Endodermal cell (in vitro differentiated cells): ENCODE results near the gene CALR3. TPM values are rescaled to one million over a fixed set of nuclear protein-coding genes. Genes with fewer than 3 reads are reported as not detected.
A peak's percentile ranks its signal among the peaks of the same experiment; 100 is the strongest.

ENCODE experiments used
- DNase-seq: peaks from one replicate; pipeline ENCODE4 v3.0.0-alpha.2; 2017
- H3K27ac ChIP-seq: 2 replicates; pipeline ENCODE4 v1.5.1; 2013; ENCODE audit warnings: mild to moderate bottlenecking, low read depth, low read length, moderate library complexity
- H3K27me3 ChIP-seq: 2 replicates; pipeline ENCODE4 v1.6.1; 2013; ENCODE audit warnings: mild to moderate bottlenecking, low read length, moderate library complexity; ENCODE audit not compliant: insufficient read depth, control insufficient read depth, poor library complexity, severe bottlenecking
- H3K36me3 ChIP-seq: 2 replicates; pipeline ENCODE4 v1.7.0; 2013; ENCODE audit warnings: mild to moderate bottlenecking, low read length, moderate library complexity; ENCODE audit not compliant: control insufficient read depth, insufficient read depth
- H3K4me1 ChIP-seq: one replicate; pipeline ENCODE4 v1.7.0; 2013; ENCODE audit warnings: low read length; ENCODE audit not compliant: control insufficient read depth, insufficient read depth
- H3K4me3 ChIP-seq: 2 replicates; pipeline ENCODE4 v1.5.1; 2013; ENCODE audit warnings: mild to moderate bottlenecking, low read length, moderate library complexity
- H3K9ac ChIP-seq: 2 replicates; pipeline ENCODE4 v1.6.1; 2013; ENCODE audit warnings: mild to moderate bottlenecking, low read length, moderate library complexity; ENCODE audit not compliant: poor library complexity, severe bottlenecking; ENCODE audit errors: extremely low read depth
- H3K9me3 ChIP-seq: 2 replicates; pipeline ENCODE4 v1.6.1; 2013; ENCODE audit warnings: mild to moderate bottlenecking, low read length, moderate library complexity; ENCODE audit not compliant: control insufficient read depth
- H3K27ac Mint-ChIP-seq: 2 replicates; pipeline ENCODE4 v1.8.0; 2020; ENCODE audit warnings: mixed read lengths
- H3K27me3 Mint-ChIP-seq: 2 replicates; pipeline ENCODE4 v1.8.0; 2021; ENCODE audit warnings: mild to moderate bottlenecking, mixed read lengths; ENCODE audit not compliant: insufficient read depth
- H3K36me3 Mint-ChIP-seq: 2 replicates; pipeline ENCODE4 v1.8.0; 2020; ENCODE audit warnings: low read depth, mixed read lengths
- H3K4me1 Mint-ChIP-seq: 2 replicates; pipeline ENCODE4 v1.8.0; 2020; ENCODE audit warnings: mixed read lengths
- H3K4me3 Mint-ChIP-seq: 2 replicates; pipeline ENCODE4 v1.8.0; 2020; ENCODE audit warnings: mild to moderate bottlenecking, moderate library complexity, mixed read lengths
- H3K9me3 Mint-ChIP-seq: 2 replicates; pipeline ENCODE4 v1.8.0; 2020; ENCODE audit warnings: mild to moderate bottlenecking, mixed read lengths
- WGBS, 2 experiments: methylation state at CpG; one replicate each; pipeline versions ENCODE4 v1.1.5 to v1.1.7; 2013; ENCODE audit warnings: missing lambda C conversion rate in 2 of 2, mixed read lengths in 1 of 2; ENCODE audit not compliant: insufficient coverage in 1 of 2, insufficient read length in 1 of 2; 5-methylcytosine and 5-hydroxymethylcytosine counted together
- total RNA-seq, 2 donors: library from RNA; stranded (reverse); fragmentation: NEBNext Ultra II Directional in 1 of 2; extraction: Animal tissue kit (Norgen Biotek cat#: 25700) in 1 of 2; gene quantifications; 2 replicates in 1 of 2; 3 replicates in 1 of 2; pipeline ENCODE4 v1.2.1, GENCODE V29; 2021
- TF ChIP-seq, protein P1 (sequence below): fragments of 200-600 bp; sonication (generic); conservative IDR thresholded peaks from 2 replicates; pipeline ENCODE4 v1.5.0; 2021; ENCODE audit warnings: antibody characterized with exemption, mild to moderate bottlenecking

The CALR3 gene
- total RNA-seq, 2 donors from 2014 or later, result 0.27 TPM; not detected in 1

DNA sequence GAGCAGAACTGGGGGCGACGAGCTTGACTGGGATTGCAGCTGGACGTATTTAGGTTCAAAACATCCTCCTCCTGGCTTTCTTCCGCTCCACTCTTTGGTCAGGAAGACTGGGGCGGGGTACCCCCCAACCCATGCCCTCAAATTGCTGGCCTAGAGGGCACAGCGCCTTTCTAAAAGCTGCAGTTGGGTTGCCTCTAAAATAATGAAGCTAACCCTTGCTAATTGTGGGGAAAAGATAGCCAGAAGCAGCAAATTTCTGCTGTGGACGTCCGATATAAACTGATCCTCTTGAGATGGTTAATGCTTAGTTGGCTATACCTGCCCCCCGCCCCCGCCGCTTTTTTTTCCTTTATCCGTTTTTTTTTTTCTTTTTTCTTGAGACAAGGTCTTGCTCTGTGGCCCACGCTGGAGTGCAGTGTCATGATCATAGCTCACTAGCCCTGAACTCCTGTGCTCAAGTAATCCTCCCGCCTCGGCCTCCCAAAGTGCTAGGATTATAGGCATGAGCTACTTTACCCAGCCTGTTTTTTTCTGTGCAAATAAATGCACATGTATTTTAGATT is 47.0 kb upstream of the CALR3 start:
- no peak for DNase-seq
- H3K4me1 Mint-ChIP-seq, result peaks cover 16% of the 10 kb centered on the region
- Histone ChIP-seq H3K9me3 (no peaks in the 10 kb centered on the region), H3K9ac (peak overlapping the region; percentile 95), H3K27me3 (no peaks in the 10 kb centered on the region), H3K36me3 (peaks cover 25% of the 10 kb centered on the region), H3K27ac (peak overlapping the region; percentile 78), H3K4me3 (peak overlapping the region; percentile 93), H3K4me1 (no peaks in the 10 kb centered on the region)
- no peaks in the 10 kb centered on the region for H3K27me3 Mint-ChIP-seq
- peak overlapping the region; percentile 83 for H3K27ac Mint-ChIP-seq
- no peaks in the 10 kb centered on the region for H3K9me3 Mint-ChIP-seq
- H3K4me3 Mint-ChIP-seq, result peak overlapping the region; percentile 86
- TF ChIP-seq, protein P1, sequence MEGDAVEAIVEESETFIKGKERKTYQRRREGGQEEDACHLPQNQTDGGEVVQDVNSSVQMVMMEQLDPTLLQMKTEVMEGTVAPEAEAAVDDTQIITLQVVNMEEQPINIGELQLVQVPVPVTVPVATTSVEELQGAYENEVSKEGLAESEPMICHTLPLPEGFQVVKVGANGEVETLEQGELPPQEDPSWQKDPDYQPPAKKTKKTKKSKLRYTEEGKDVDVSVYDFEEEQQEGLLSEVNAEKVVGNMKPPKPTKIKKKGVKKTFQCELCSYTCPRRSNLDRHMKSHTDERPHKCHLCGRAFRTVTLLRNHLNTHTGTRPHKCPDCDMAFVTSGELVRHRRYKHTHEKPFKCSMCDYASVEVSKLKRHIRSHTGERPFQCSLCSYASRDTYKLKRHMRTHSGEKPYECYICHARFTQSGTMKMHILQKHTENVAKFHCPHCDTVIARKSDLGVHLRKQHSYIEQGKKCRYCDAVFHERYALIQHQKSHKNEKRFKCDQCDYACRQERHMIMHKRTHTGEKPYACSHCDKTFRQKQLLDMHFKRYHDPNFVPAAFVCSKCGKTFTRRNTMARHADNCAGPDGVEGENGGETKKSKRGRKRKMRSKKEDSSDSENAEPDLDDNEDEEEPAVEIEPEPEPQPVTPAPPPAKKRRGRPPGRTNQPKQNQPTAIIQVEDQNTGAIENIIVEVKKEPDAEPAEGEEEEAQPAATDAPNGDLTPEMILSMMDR, result no peak
- peaks cover 29% of the 10 kb centered on the region for H3K36me3 Mint-ChIP-seq
- WGBS, 2 experiments, result 2 to 12% methylated on average over 6 to 15 of the region's 15 CpGs

DNA sequence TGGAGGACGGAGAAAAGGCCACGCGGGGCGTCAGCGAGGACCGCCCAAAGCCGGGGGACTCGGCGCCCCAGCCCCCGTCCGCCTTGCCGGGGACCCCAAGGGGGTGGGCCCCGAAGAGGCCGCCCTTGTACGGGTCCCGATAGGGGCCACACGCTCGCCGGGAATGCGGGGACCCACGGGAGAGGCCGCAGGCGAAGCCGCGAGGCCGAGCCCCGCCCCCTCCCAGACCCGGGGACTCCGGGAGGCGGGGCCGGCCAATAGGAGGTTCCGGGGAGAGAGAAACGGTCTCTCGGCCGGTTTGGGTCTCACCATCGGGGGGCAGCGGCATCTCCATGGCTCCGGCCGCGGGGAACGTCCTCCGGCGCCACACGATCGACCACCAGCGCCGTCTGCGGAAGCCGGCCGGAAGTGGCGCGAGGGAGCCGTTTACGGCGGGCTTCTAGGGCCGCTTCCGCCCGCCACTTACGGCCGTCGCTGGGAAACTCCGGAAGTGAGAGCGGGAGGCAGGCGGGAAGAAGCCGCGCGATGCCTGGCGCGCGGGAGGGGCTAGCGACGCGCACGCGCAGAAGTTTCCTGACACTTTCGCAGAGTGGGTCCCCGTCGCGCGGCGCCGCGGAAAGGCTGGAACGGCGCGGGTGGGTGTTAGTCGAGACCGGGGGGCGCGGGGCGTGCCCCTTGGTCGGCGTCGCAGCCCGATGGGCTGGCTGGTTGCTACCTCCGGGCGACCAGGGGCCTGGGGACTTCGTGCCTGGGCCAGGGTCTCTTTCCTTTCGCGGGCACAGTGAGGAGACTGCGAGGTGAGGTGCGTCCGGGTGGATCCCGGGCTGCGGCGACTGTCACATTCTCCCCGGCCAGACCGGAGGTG is 46.3 kb upstream of the CALR3 start, which contains the start of gene CHERP:
Gene CHERP, minus strand, starts transcription at position 393 of the 865 bp plus-strand sequence. Its CDS starts 59 bp downstream, at position 334.
- H3K36me3 ChIP-seq, result peaks cover 30% of the 10 kb centered on the region
- TF ChIP-seq, protein P1, result peak; percentile 20
- H3K4me1 ChIP-seq, result no peaks in the 10 kb centered on the region
- DNase-seq, result peak; percentile 96
- Mint-ChIP-seq H3K9me3 (no peaks in the 10 kb centered on the region), H3K27me3 (no peaks in the 10 kb centered on the region), H3K4me1 (peaks cover 16% of the 10 kb centered on the region), H3K4me3 (peak within 1 kb of the TSS; percentile 86), H3K36me3 (peaks cover 36% of the 10 kb centered on the region), H3K27ac (peak within 1 kb of the TSS; percentile 84)
- peak within 1 kb of the TSS; percentile 78 for H3K27ac ChIP-seq
- no peaks in the 10 kb centered on the region for H3K27me3 ChIP-seq
- H3K9ac ChIP-seq, result peak within 1 kb of the TSS; percentile 95
- peak within 1 kb of the TSS; percentile 93 for H3K4me3 ChIP-seq
- 0% methylated on average over 47 to 108 of the region's 108 CpGs for WGBS, 2 experiments
- no peaks in the 10 kb centered on the region for H3K9me3 ChIP-seq

DNA sequence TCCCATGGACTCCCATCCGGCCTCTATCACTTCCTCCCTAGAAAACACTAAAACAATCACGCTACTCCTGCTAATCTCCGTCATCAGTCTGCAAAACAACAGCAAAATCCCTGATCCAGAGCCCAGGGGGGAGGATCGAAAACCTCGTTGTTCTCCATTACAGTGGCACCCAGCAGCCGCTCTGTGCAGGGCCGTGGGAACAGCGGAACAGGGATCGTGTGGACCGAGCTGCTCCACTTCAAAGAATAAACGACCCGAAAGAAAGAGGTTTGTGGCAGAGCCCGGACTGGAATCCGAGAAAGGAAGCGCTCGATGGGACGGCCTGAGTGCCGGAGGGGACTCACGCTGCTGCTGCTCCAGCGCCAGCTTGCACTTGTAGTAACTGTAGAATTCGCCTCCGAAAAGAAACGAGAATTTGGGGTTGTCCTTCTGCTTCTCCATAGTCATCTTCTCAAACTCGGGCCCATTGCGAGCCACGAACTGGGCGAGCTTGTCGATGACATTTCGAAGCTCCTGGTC is 45.6 kb upstream of the CALR3 start:
- H3K4me1 Mint-ChIP-seq, result peaks cover 16% of the 10 kb centered on the region
- H3K4me3 Mint-ChIP-seq, result peak overlapping the region; percentile 86
- Histone ChIP-seq H3K27me3 (no peaks in the 10 kb centered on the region), H3K9ac (peak overlapping the region; percentile 95), H3K4me3 (peak overlapping the region; percentile 93), H3K27ac (peak overlapping the region; percentile 69), H3K36me3 (peaks cover 32% of the 10 kb centered on the region), H3K4me1 (no peaks in the 10 kb centered on the region), H3K9me3 (no peaks in the 10 kb centered on the region)
- H3K27ac Mint-ChIP-seq, result peak overlapping the region; percentile 84
- peaks cover 41% of the 10 kb centered on the region for H3K36me3 Mint-ChIP-seq
- TF ChIP-seq, protein P1, result no peak
- H3K27me3 Mint-ChIP-seq, result no peaks in the 10 kb centered on the region
- 3 to 6% methylated on average over 15 to 29 of the region's 29 CpGs for WGBS, 2 experiments
- peak; percentile 61 for DNase-seq
- H3K9me3 Mint-ChIP-seq, result no peaks in the 10 kb centered on the region
